ENCODE measurements around the gene ADGRV1.

The ADGRV1 gene

DNA sequence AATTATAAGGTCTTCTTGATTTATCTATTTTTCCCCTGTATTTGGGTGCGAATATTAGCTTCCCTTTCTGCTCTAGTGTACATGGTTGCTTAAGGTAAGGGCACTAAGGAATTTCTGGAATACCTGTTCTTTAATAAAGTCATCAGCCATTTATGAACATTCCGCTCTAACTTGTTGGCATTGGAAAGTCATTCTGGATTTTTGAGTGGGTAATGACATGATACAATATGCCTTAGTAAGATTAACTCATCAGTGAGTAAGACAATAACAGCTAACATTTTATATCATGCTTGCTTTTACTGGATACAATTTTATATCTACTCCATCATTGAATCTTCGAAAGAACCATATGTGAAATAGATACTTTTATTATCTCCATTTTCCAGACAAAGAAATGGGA, 628.4 kb downstream of the ADGRV1 start:
- TF ChIP-seq KLF9 (tag by site-specific recombination; IDR thresholded peaks at IDR 0.05; ENCODE audit: low read depth) (no peak), ZBTB21 (tag by site-specific recombination; IDR thresholded peaks at IDR 0.05) (no peak)
- TF ChIP-seq, protein P1, sequence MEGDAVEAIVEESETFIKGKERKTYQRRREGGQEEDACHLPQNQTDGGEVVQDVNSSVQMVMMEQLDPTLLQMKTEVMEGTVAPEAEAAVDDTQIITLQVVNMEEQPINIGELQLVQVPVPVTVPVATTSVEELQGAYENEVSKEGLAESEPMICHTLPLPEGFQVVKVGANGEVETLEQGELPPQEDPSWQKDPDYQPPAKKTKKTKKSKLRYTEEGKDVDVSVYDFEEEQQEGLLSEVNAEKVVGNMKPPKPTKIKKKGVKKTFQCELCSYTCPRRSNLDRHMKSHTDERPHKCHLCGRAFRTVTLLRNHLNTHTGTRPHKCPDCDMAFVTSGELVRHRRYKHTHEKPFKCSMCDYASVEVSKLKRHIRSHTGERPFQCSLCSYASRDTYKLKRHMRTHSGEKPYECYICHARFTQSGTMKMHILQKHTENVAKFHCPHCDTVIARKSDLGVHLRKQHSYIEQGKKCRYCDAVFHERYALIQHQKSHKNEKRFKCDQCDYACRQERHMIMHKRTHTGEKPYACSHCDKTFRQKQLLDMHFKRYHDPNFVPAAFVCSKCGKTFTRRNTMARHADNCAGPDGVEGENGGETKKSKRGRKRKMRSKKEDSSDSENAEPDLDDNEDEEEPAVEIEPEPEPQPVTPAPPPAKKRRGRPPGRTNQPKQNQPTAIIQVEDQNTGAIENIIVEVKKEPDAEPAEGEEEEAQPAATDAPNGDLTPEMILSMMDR (tag by site-specific recombination; IDR thresholded peaks at IDR 0.05): no peak
- POLR2A ChIA-PET: no interaction called here
- Histone ChIP-seq H3K4me1 (ENCODE audit: control insufficient read depth, insufficient read depth, low read length) (no peaks in the 10 kb centered on the region), H3K27ac (ENCODE audit: extremely low read depth, low read depth, low read length) (no peak overlapping the region), H3K36me3 (ENCODE audit: control insufficient read depth in 2 of 2, insufficient read depth in 1 of 2, low read length in 2 of 2) (no peaks in the 10 kb centered on the region), H3K9me3 (ENCODE audit: control insufficient read depth, insufficient read depth, low read depth, low read length) (no peaks in the 10 kb centered on the region), H3K4me3 (ENCODE audit: low read depth, low read length) (no peak overlapping the region)
- CTCF ChIA-PET: interaction anchor here (0.5 to 1.1 kb wide), 2 partner anchors 86 to 196 kb away, joined by 3 read pairs; partner anchors contain the start of gene ARRDC3

DNA sequence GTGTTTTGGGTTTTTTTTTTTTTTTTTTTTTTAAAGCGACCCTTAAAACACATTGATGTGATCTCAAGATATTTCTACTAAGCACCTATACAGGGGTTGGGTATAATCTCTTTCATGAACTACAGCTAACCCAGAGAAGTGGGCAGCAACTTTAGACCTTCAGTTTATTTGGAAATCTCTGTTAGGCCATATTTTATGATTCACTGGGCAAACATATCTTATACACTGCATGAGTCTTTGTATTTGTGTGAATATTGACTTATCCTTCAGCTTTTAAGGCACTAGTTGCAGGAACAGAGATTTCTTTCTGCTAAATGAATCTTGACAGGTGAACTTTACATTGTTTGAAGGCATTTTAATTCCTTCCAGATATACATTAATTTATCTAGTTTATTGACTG, 630.2 kb downstream of the ADGRV1 start:
- Histone ChIP-seq H3K27ac (ENCODE audit: extremely low read depth, low read depth, low read length) (no peak overlapping the region), H3K4me1 (ENCODE audit: control insufficient read depth, insufficient read depth, low read length) (no peaks in the 10 kb centered on the region), H3K4me3 (ENCODE audit: low read depth, low read length) (no peak overlapping the region), H3K36me3 (ENCODE audit: control insufficient read depth in 2 of 2, insufficient read depth in 1 of 2, low read length in 2 of 2) (no peaks in the 10 kb centered on the region), H3K9me3 (ENCODE audit: control insufficient read depth, insufficient read depth, low read depth, low read length) (no peaks in the 10 kb centered on the region)
- ChIA-PET POLR2A (no interaction called here), CTCF (no interaction called here)
- TF ChIP-seq ZNF48 (tag by site-specific recombination; IDR thresholded peaks at IDR 0.05) (no peak), SCRT2 (tag by site-specific recombination; IDR thresholded peaks at IDR 0.05) (no peak), ZNF19 (tag by site-specific recombination; IDR thresholded peaks at IDR 0.05; ENCODE audit: low read depth) (no peak), ZNF626 (tag by site-specific recombination; IDR thresholded peaks at IDR 0.05) (no peak), SALL2 (tag by site-specific recombination; IDR thresholded peaks at IDR 0.05; ENCODE audit: borderline replicate concordance) (no peak), ZNF791 (tag by site-specific recombination; IDR thresholded peaks at IDR 0.05) (no peak), ZNF658 (tag by site-specific recombination; IDR thresholded peaks at IDR 0.05) (no peak), ZNF830 (tag by site-specific recombination; IDR thresholded peaks at IDR 0.05; ENCODE audit: low read depth) (no peak), ZNF785 (tag by site-specific recombination; IDR thresholded peaks at IDR 0.05) (no peak)
- TF ChIP-seq, protein P2, sequence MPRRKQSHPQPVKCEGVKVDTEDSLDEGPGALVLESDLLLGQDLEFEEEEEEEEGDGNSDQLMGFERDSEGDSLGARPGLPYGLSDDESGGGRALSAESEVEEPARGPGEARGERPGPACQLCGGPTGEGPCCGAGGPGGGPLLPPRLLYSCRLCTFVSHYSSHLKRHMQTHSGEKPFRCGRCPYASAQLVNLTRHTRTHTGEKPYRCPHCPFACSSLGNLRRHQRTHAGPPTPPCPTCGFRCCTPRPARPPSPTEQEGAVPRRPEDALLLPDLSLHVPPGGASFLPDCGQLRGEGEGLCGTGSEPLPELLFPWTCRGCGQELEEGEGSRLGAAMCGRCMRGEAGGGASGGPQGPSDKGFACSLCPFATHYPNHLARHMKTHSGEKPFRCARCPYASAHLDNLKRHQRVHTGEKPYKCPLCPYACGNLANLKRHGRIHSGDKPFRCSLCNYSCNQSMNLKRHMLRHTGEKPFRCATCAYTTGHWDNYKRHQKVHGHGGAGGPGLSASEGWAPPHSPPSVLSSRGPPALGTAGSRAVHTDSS (tag by site-specific recombination; IDR thresholded peaks at IDR 0.05): no peak
- TF ChIP-seq, protein P3, sequence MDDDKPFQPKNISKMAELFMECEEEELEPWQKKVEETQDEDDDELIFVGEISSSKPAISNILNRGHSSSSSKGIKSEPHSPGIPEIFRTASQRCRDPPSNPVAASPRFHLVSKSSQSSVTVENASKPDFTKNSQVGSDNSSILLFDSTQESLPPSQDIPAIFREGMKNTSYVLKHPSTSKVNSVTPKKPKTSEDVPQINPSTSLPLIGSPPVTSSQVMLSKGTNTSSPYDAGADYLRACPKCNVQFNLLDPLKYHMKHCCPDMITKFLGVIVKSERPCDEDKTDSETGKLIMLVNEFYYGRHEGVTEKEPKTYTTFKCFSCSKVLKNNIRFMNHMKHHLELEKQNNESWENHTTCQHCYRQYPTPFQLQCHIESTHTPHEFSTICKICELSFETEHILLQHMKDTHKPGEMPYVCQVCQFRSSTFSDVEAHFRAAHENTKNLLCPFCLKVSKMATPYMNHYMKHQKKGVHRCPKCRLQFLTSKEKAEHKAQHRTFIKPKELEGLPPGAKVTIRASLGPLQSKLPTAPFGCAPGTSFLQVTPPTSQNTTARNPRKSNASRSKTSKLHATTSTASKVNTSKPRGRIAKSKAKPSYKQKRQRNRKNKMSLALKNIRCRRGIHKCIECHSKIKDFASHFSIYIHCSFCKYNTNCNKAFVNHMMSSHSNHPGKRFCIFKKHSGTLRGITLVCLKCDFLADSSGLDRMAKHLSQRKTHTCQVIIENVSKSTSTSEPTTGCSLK (tag by site-specific recombination; IDR thresholded peaks at IDR 0.05): no peak
- TF ChIP-seq, protein P4, sequence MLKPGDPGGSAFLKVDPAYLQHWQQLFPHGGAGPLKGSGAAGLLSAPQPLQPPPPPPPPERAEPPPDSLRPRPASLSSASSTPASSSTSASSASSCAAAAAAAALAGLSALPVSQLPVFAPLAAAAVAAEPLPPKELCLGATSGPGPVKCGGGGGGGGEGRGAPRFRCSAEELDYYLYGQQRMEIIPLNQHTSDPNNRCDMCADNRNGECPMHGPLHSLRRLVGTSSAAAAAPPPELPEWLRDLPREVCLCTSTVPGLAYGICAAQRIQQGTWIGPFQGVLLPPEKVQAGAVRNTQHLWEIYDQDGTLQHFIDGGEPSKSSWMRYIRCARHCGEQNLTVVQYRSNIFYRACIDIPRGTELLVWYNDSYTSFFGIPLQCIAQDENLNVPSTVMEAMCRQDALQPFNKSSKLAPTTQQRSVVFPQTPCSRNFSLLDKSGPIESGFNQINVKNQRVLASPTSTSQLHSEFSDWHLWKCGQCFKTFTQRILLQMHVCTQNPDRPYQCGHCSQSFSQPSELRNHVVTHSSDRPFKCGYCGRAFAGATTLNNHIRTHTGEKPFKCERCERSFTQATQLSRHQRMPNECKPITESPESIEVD (tag by site-specific recombination; IDR thresholded peaks at IDR 0.05): no peak
